K562 (cell line): Measurements from ENCODE around the gene IL5. TPM values are rescaled to one million over a fixed set of nuclear protein-coding genes. Genes with fewer than 3 reads are reported as not detected.

Experiments
- ATAC-seq: fragments of 200-7000 bp; cut with Tn5 transposase; 3 replicates; pipeline ENCODE4 v1.9.1; 2020; ENCODE audit warnings: moderate library complexity
- BruUV-seq: library from RNA; stranded (reverse); fragments of 400-500 nt; replicated peaks from 2 replicates; lab custom pipeline; 2021; lab: Mats Ljungman, UMichigan
- CTCF ChIA-PET: fragments of 300-600 bp; formaldehyde crosslinking; extraction: SDS; loops from one replicate; lab custom pipeline; 2021; ENCODE audit warnings: low intra/inter-chr PET ratio; lab: Yijun Ruan, JAX
- POLR2A ChIA-PET: fragments of 300-600, 350-650 bp; sonication (Branson Sonifier 250); formaldehyde crosslinking; extraction: SDS; loops from one replicate; lab custom pipeline; 2021; ENCODE audit warnings: antibody characterized with exemption, inconsistent platforms; lab: Yijun Ruan, JAX
- DNase-seq, 4 experiments: peaks; one replicate each; pipeline versions ENCODE4 v3.0.0 to v3.0.0-alpha.2; 2011 to 2018; ENCODE audit warnings: low spot score in 3 of 4, mixed read lengths in 3 of 4; ENCODE audit errors: extremely low read depth in 1 of 4
- FAIRE-seq: peaks from 2 replicates; lab custom pipeline; 2011; peaks lifted over from hg19 to GRCh38; lab: Jason Lieb, UNC
- H2AFZ ChIP-seq: 2 replicates; pipeline ENCODE4 v1.6.0; 2011; ENCODE audit warnings: low read depth, low read length, control low read depth, inconsistent platforms
- H3K27ac ChIP-seq: fragments of 200-600 bp; 3 replicates; pipeline ENCODE4 v1.8.0; 2011; ENCODE audit warnings: low read depth, mild to moderate bottlenecking, control low read depth, inconsistent platforms, low read length, moderate library complexity, mixed read lengths; ENCODE audit errors: extremely low read depth
- H3K27me3 ChIP-seq, 2 experiments: fragments of 300-600 bp in 1 of 2; 2 replicates in 1 of 2; 3 replicates in 1 of 2; pipeline versions ENCODE4 v1.6.0 to v1.8.0; 2011; ENCODE audit warnings: inconsistent platforms in 2 of 2, low read length in 2 of 2, mild to moderate bottlenecking in 1 of 2, mixed read lengths in 1 of 2, moderate library complexity in 1 of 2; ENCODE audit not compliant: control insufficient read depth in 2 of 2, insufficient read depth in 2 of 2
- H3K36me3 ChIP-seq: fragments of 300-600 bp; 3 replicates; pipeline ENCODE4 v1.8.0; 2011; ENCODE audit warnings: mild to moderate bottlenecking, low read length, inconsistent platforms; ENCODE audit not compliant: control insufficient read depth, insufficient read depth
- H3K4me1 ChIP-seq, 2 experiments: fragments of 200-600 bp in 1 of 2; replicated peaks in 1 of 2; 2 replicates in 1 of 2; 3 replicates in 1 of 2; pipeline versions ENCODE4 v1.5.1 to v1.8.0; 2011; ENCODE audit warnings: inconsistent platforms in 2 of 2, low read length in 2 of 2, mild to moderate bottlenecking in 1 of 2, mixed read lengths in 1 of 2, moderate library complexity in 1 of 2; ENCODE audit not compliant: control insufficient read depth in 2 of 2, insufficient read depth in 2 of 2
- H3K4me2 ChIP-seq: 2 replicates; pipeline ENCODE4 v1.6.1; 2011; ENCODE audit warnings: low read length, control low read depth, inconsistent platforms, mixed read lengths; ENCODE audit not compliant: insufficient read depth
- H3K4me3 ChIP-seq: fragments of 200-600 bp; sonication (generic), shearing (Covaris generic); 2 replicates; pipeline ENCODE4 v1.5.1; 2016; ENCODE audit warnings: control low read depth, inconsistent platforms
- H3K79me2 ChIP-seq: fragments of 200-600 bp; 3 replicates; pipeline ENCODE4 v1.8.0; 2011; ENCODE audit warnings: low read length, inconsistent platforms; ENCODE audit not compliant: control insufficient read depth, insufficient read depth
- H3K9ac ChIP-seq, 2 experiments: 2 replicates each; pipeline versions ENCODE4 v1.6.0 to v1.6.1; 2011; ENCODE audit warnings: low read depth in 2 of 2, low read length in 2 of 2, control low read depth in 1 of 2, inconsistent platforms in 1 of 2, mild to moderate bottlenecking in 1 of 2, mixed read lengths in 1 of 2; ENCODE audit not compliant: insufficient read depth in 1 of 2
- H3K9me1 ChIP-seq: one replicate; pipeline ENCODE4 v1.6.0; 2011; ENCODE audit warnings: inconsistent platforms, mild to moderate bottlenecking, low read length, moderate library complexity; ENCODE audit not compliant: control insufficient read depth, insufficient read depth
- H3K9me3 ChIP-seq: replicated peaks from 2 replicates; pipeline ENCODE4 v1.5.1; 2011; ENCODE audit warnings: low read depth, low read length, inconsistent platforms; ENCODE audit not compliant: control insufficient read depth, insufficient read depth
- H4K20me1 ChIP-seq: replicated peaks from 2 replicates; pipeline ENCODE4 v1.6.1; 2011; ENCODE audit warnings: low read length, inconsistent platforms, mixed read lengths; ENCODE audit not compliant: control insufficient read depth, insufficient read depth
- MCM5 ChIP-seq: fragments of 450-650 bp; IDR thresholded peaks from 2 replicates; pipeline ENCODE4 v1.6.1; 2016; ENCODE audit warnings: low read depth
- in situ Hi-C: fragments of 300-500 bp; cut with MboI; formaldehyde crosslinking; loops from 4 replicates; pipeline ENCODE4 v1.15.0; 2018; ENCODE audit warnings: inconsistent platforms, mixed read lengths
- intact Hi-C: fragments of 100-400 bp; cut with micrococcal nuclease; formaldehyde crosslinking; loops from 2 replicates; pipeline ENCODE4 v1.14.2; 2022
- polyA plus RNA-seq, 8 experiments: library from polyadenylated mRNA; depleted of rRNA in 4 of 8; stranded (reverse) in 5 of 8; unstranded in 3 of 8; fragments of >200 nt; fragmentation: Nextera tagmentation in 2 of 8; fragmentation: Illumina TruSeq in 1 of 8; extraction: Ambion mirVana in 2 of 8; extraction: Trizol in 1 of 8; gene quantifications; 2 replicates each; pipeline versions ENCODE4 v1.2.1 to v1.2.3, GENCODE V29; 2011 to 2014; ENCODE audit warnings: inconsistent platforms in 1 of 8, missing spikeins in 1 of 8
- total RNA-seq, 7 experiments: library from RNA; depleted of rRNA in 6 of 7; stranded (reverse); fragments of >200 nt in 6 of 7; fragmentation: Illumina TruSeq in 2 of 7; extraction: Trizol in 2 of 7; gene quantifications; 2 replicates each; pipeline versions ENCODE4 v1.2.1 to v1.2.3, GENCODE V29; 2011 to 2021; ENCODE audit warnings: low replicate concordance in 1 of 7
- TF ChIP-seq, protein P1 (sequence below): IDR thresholded peaks from 3 replicates; pipeline ENCODE4 v1.6.1; 2011; ENCODE audit warnings: borderline replicate concordance, mild to moderate bottlenecking, moderate library complexity; ENCODE audit not compliant: insufficient read length; ENCODE audit errors: extremely low read depth

Gene IL5
- total and polyA plus RNA-seq, 9 of the 15 experiments (the other 6 are each of a cell fraction or from before 2014, with no cell fraction given): 0.44 TPM; not detected in 8

- Histone ChIP-seq H3K9ac (no peak overlapping the region), H3K4me3 (no peak overlapping the region), H3K36me3 (no peaks in the 10 kb centered on the region)
- no peak for ATAC-seq
- TF ChIP-seq, protein P1, sequence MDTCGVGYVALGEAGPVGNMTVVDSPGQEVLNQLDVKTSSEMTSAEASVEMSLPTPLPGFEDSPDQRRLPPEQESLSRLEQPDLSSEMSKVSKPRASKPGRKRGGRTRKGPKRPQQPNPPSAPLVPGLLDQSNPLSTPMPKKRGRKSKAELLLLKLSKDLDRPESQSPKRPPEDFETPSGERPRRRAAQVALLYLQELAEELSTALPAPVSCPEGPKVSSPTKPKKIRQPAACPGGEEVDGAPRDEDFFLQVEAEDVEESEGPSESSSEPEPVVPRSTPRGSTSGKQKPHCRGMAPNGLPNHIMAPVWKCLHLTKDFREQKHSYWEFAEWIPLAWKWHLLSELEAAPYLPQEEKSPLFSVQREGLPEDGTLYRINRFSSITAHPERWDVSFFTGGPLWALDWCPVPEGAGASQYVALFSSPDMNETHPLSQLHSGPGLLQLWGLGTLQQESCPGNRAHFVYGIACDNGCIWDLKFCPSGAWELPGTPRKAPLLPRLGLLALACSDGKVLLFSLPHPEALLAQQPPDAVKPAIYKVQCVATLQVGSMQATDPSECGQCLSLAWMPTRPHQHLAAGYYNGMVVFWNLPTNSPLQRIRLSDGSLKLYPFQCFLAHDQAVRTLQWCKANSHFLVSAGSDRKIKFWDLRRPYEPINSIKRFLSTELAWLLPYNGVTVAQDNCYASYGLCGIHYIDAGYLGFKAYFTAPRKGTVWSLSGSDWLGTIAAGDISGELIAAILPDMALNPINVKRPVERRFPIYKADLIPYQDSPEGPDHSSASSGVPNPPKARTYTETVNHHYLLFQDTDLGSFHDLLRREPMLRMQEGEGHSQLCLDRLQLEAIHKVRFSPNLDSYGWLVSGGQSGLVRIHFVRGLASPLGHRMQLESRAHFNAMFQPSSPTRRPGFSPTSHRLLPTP: no peak
- no peak for TF ChIP-seq MCM5
- TF ChIP-seq, all 486 proteins: peak for 0
- H3K4me1 ChIP-seq: peaks cover 4 to 26% of the 10 kb centered on the region in 2 experiments; a peak in 4 of 5 replicates
- H3K9me1 ChIP-seq: no peaks in the 10 kb centered on the region
- FAIRE-seq (no peak), DNase-seq (no peak)
- BruUV-seq: no TSS peak
- intact Hi-C loops (loop anchor here (5.0 kb wide), 2 partner anchors 67 to 127 kb away; no protein-coding TSS in a partner anchor), in situ Hi-C loops (loop anchor here (5.0 kb wide), 1 partner anchor 347 kb away; the partner anchor contains the start of gene LEAP2)
- H3K4me2 ChIP-seq: no peak overlapping the region
- CTCF ChIA-PET: interaction anchor here (0.8 kb wide), 1 partner anchor 138 kb away, joined by 3 read pairs; no protein-coding TSS in a partner anchor
- H3K27ac ChIP-seq: no peak overlapping the region
- no peaks in the 10 kb centered on the region for H3K79me2 ChIP-seq
- POLR2A ChIA-PET: no interaction called here
- H3K9me3 ChIP-seq: no peaks in the 10 kb centered on the region
- H4K20me1 ChIP-seq: no peaks in the 10 kb centered on the region
- H2AFZ ChIP-seq: no peak overlapping the region
- H3K27me3 ChIP-seq: no peaks in the 10 kb centered on the region
Observed at GRCh38 chr5:132525299-132525724, 18.0 kb downstream of the IL5 start.
